ENCODE measurements around the gene ABCC9.

DNA sequence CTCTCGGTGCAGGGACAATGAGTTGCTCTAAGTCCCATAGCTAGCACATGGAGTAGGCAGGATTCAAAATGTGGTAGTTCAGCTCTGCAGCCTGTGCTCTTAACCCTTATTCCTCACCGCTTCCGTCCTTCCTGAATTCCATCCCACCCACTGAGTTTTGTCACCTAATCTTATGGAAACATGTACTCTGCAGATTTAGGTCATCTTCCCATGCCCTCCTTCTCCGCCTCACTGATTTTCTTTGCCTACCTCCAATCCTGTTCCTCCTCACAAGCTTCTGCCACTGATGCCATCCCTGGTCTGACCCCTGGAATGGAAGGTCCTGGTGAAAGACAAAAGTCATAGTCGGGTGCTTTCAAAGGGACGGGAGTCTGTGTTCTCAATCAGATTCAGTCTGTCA is 46.5 kb upstream of the ABCC9 start:
- TF ChIP-seq CTCF (IDR thresholded peaks at IDR 0.05) (no peak), POLR2A (IDR thresholded peaks at IDR 0.05) (no peak)
